Calu3 (cell line): ENCODE data around the gene KBTBD12. TPM values are rescaled to one million over a fixed set of nuclear protein-coding genes. Genes with fewer than 3 reads are reported as not detected.

ENCODE experiments used
- BruUV-seq: library from RNA; stranded (reverse); fragments of 400-500 nt; replicated peaks from 2 replicates; lab custom pipeline; 2021; lab: Mats Ljungman, UMichigan
- CTCF ChIA-PET: fragments of 300-600 bp; sonication (Branson Sonifier 250); formaldehyde crosslinking; loops from one replicate; lab custom pipeline; 2022; ENCODE audit warnings: antibody characterized with exemption; lab: Charles Lee
- DNase-seq: peaks from one replicate; pipeline ENCODE4 v3.0.0; 2022
- H3K27ac Mint-ChIP-seq: one replicate; pipeline ENCODE4 v1.8.0; 2022; ENCODE audit warnings: mixed read lengths; ENCODE audit not compliant: unreplicated experiment
- H3K27me3 Mint-ChIP-seq: one replicate; pipeline ENCODE4 v1.8.0; 2022; ENCODE audit warnings: mixed read lengths; ENCODE audit not compliant: unreplicated experiment
- H3K36me3 Mint-ChIP-seq: one replicate; pipeline ENCODE4 v1.8.0; 2022; ENCODE audit warnings: mild to moderate bottlenecking, moderate library complexity, mixed read lengths; ENCODE audit not compliant: insufficient read depth, unreplicated experiment
- H3K4me1 Mint-ChIP-seq: one replicate; pipeline ENCODE4 v1.8.0; 2022; ENCODE audit warnings: mild to moderate bottlenecking, low read depth, mixed read lengths; ENCODE audit not compliant: unreplicated experiment
- H3K4me3 Mint-ChIP-seq: one replicate; pipeline ENCODE4 v1.8.0; 2022; ENCODE audit warnings: mild to moderate bottlenecking, low read depth, moderate library complexity, mixed read lengths; ENCODE audit not compliant: unreplicated experiment
- H3K9me3 Mint-ChIP-seq: one replicate; pipeline ENCODE4 v1.8.0; 2022; ENCODE audit warnings: low read depth, mixed read lengths; ENCODE audit not compliant: unreplicated experiment
- intact Hi-C: fragments of 100-400 bp; cut with micrococcal nuclease; formaldehyde crosslinking; loops from one replicate; pipeline ENCODE4 v1.10.0; 2022; ENCODE audit not compliant: unreplicated experiment
- total RNA-seq: library from RNA; stranded (reverse); gene quantifications from 2 replicates; pipeline ENCODE4 v1.2.3, GENCODE V29; 2022
- TF ChIP-seq, protein P1 (sequence below): fragments of 200-600 bp; IDR thresholded peaks from one replicate; pipeline ENCODE4 v1.8.0; 2022; ENCODE audit warnings: antibody characterized with exemption; ENCODE audit not compliant: unreplicated experiment

KBTBD12 gene
- total RNA-seq, 1 experiment from 2014 or later, result 0.07 TPM

DNA sequence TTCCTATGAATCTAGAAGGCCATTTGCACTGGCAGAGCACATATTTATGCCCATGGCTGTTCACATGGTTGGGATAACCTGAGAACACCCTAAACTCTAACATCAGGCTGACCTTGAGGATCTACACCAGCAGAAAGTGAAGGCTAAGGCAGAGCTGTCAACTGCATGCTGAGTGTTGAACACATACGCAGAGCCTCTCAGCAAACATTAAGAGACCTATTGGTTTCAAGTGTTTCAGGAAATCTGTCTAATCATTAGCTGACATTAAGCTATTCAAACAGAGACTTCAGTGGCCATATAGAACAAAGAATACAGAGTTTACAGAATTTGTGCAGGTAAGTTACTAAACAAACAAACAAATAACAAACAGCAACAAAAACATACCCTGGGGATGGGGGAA is 121.1 kb downstream of the KBTBD12 start:
- peaks cover 50% of the 10 kb centered on the region for H3K27me3 Mint-ChIP-seq
- H3K4me3 Mint-ChIP-seq, result no peak overlapping the region
- CTCF ChIA-PET, result interaction anchor here (1.2 kb wide), 1 partner anchor 12 kb away, joined by 3 read pairs; no protein-coding TSS in a partner anchor
- no peak for DNase-seq
- no TSS peak for BruUV-seq
- intact Hi-C loops, result no loop called here
- H3K4me1 Mint-ChIP-seq, result peaks cover 6% of the 10 kb centered on the region
- H3K27ac Mint-ChIP-seq, result no peak overlapping the region
- H3K36me3 Mint-ChIP-seq, result no peaks in the 10 kb centered on the region
- H3K9me3 Mint-ChIP-seq, result no peaks in the 10 kb centered on the region
- TF ChIP-seq, protein P1, sequence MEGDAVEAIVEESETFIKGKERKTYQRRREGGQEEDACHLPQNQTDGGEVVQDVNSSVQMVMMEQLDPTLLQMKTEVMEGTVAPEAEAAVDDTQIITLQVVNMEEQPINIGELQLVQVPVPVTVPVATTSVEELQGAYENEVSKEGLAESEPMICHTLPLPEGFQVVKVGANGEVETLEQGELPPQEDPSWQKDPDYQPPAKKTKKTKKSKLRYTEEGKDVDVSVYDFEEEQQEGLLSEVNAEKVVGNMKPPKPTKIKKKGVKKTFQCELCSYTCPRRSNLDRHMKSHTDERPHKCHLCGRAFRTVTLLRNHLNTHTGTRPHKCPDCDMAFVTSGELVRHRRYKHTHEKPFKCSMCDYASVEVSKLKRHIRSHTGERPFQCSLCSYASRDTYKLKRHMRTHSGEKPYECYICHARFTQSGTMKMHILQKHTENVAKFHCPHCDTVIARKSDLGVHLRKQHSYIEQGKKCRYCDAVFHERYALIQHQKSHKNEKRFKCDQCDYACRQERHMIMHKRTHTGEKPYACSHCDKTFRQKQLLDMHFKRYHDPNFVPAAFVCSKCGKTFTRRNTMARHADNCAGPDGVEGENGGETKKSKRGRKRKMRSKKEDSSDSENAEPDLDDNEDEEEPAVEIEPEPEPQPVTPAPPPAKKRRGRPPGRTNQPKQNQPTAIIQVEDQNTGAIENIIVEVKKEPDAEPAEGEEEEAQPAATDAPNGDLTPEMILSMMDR, result no peak

Other genes with a start within 250 kb of the KBTBD12 start
- 25.1 and 27.2 TPM in 2 replicates for gene ABTB1, start 242.3 kb upstream of the KBTBD12 start, total RNA-seq
- 42.4 and 55.2 TPM in 2 replicates for gene MGLL, start 92.7 kb upstream of the KBTBD12 start, total RNA-seq
- gene SEC61A1, start 137.2 kb downstream of the KBTBD12 start, total RNA-seq, result 372 and 394 TPM in 2 replicates
- 156 and 167 TPM in 2 replicates for gene RUVBL1, start 208.6 kb downstream of the KBTBD12 start, total RNA-seq
- 37.7 and 38.9 TPM in 2 replicates for gene EEFSEC, start 238.2 kb downstream of the KBTBD12 start, total RNA-seq